ENCODE measurements around the gene RHBDD2. TPM values are rescaled to one million over a fixed set of nuclear protein-coding genes. Genes with fewer than 3 reads are reported as not detected.

Gene RHBDD2
- total RNA-seq, 2 experiments from 2014 or later: 21.5 to 24.0 TPM

DNA sequence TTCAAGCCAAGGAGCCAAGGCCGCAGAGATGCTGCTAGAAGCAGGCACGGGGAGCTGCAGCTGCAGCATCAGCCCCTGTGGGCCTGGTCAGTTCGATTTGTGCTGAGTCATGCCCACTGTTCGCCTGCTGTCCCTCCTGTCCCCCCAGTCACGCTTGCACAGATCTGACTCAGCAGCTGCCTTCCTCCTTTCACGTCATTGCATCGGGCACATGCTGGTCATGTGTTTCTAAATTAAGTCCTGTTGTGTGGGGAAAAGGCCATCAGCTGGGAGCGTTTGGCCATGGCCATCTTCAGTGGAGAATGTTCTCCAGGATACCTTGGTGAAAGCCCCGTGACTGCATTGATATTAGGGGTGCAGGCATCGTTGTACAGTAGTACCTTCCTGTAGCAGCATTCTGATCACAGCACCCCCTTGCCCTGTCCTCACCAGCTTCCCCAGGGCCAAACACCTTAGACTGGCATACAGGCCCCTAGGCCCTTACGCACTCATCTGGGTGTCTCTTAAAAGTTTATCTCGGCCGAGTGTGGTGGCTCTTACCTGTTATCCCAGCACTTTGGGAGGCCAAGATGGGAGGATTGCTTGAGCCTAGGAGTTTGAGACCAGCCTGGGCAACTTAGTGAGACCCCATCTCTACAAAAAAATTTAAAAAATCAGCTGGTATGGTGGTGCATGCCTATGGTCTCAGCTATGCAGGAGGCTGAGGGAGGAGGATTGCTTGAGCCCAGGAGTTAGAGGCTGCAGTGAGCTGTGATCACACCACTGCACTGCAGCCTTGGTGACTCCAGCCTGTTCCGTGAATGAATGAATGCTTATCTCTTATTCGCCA, 59.3 kb downstream of the RHBDD2 start:
- intact Hi-C loops (cut with micrococcal nuclease): no loop called here
- Mint-ChIP-seq H3K9me3 (no peaks in the 10 kb centered on the region), H3K27me3 (ENCODE audit: low read depth) (no peaks in the 10 kb centered on the region), H3K36me3 (ENCODE audit: low read depth) (no peaks in the 10 kb centered on the region), H3K4me1 (ENCODE audit: low read depth) (no peaks in the 10 kb centered on the region), H3K27ac (no peak overlapping the region), H3K4me3 (no peak overlapping the region)
- no peak for DNase-seq
- CTCF ChIA-PET: no interaction called here

Small RNA genes within 50 kb of the gene (microRNA-seq; reads per million reads assigned to microRNA genes)
- gene MIR4651 (ENCODE audit: borderline microRNAs expressed, borderline replicate concordance): not detected

Other genes starting within 250 kb of the RHBDD2 start
- 1 to 10 TPM; 2.1 to 2.3 TPM for gene HIP1, start 140.1 kb upstream of the RHBDD2 start, total RNA-seq
- gene CCL26, start 106.8 kb upstream of the RHBDD2 start, total RNA-seq: not detected
- not detected for gene CCL24, start 65.2 kb upstream of the RHBDD2 start, total RNA-seq
- gene POR, start 36.1 kb downstream of the RHBDD2 start, total RNA-seq: 10 to 100 TPM; 22.9 to 26.0 TPM
- gene TMEM120A, start 115.6 kb downstream of the RHBDD2 start, total RNA-seq: 10 to 100 TPM; 17.0 to 22.4 TPM
- gene STYXL1, start 169.0 kb downstream of the RHBDD2 start, total RNA-seq: 10 to 100 TPM; 27.6 to 28.1 TPM
- gene MDH2, start 169.1 kb downstream of the RHBDD2 start, total RNA-seq: 100 to 1,000 TPM; 325 TPM

Measured in activated naive CD4-positive, alpha-beta T cell treated with anti-CD3 and anti-CD28 coated beads for 36 hours (primary cell).